DMS53 (cell line): ENCODE measurements around the gene UBE2J2.
A peak's percentile ranks its signal among the peaks of the same experiment; 100 is the strongest.

Source experiments
- DNase-seq: peaks from one replicate; lab custom pipeline; 2025; lab: John Stamatoyannopoulos, UW

Gene UBE2J2

GRCh38 chr1:1239614-1240347 is 33.9 kb downstream of the UBE2J2 start:
- DNase-seq = peak; percentile 39

GRCh38 chr1:1239227-1239613 is 34.4 kb downstream of the UBE2J2 start:
- DNase-seq = no peak

- DNase-seq = no peak
These were observed 34.9 kb downstream of the UBE2J2 start for GRCh38 chr1:1238702-1239178.

- DNase-seq = peak; percentile 52
These were observed 35.6 kb downstream of the UBE2J2 start for GRCh38 chr1:1237874-1238701.

- peak; percentile 46 for DNase-seq
These were observed 36.4 kb downstream of the UBE2J2 start for GRCh38 chr1:1236945-1237873.

- DNase-seq = no peak
These were observed 37.4 kb downstream of the UBE2J2 start for GRCh38 chr1:1236176-1236763.

- no peak for DNase-seq
These were observed 38.5 kb downstream of the UBE2J2 start for GRCh38 chr1:1235016-1235744.

GRCh38 chr1:1234180-1234808 is 39.4 kb downstream of the UBE2J2 start:
- DNase-seq = no peak

GRCh38 chr1:1233567-1233892 is 40.1 kb downstream of the UBE2J2 start:
- DNase-seq = no peak

- DNase-seq = no peak
These were observed 40.7 kb downstream of the UBE2J2 start for GRCh38 chr1:1232796-1233566.

GRCh38 chr1:1232208-1232795 is 41.4 kb downstream of the UBE2J2 start, which contains the start of gene B3GALT6:
Gene B3GALT6, plus strand, starts transcription at chr1:1232237. Its CDS starts 42 bp downstream, at chr1:1232279.
- no peak for DNase-seq

- peak; percentile 99 for DNase-seq
These were observed 42.0 kb downstream of the UBE2J2 start, which contains the start of gene SDF4 for GRCh38 chr1:1231400-1232207. Gene SDF4, minus strand, starts transcription at chr1:1232001. Its CDS starts 3,229 bp downstream, at chr1:1228772.

GRCh38 chr1:1230656-1231399 is 42.8 kb downstream of the UBE2J2 start:
- peak; percentile 62 for DNase-seq

GRCh38 chr1:1229770-1230169 is 43.9 kb downstream of the UBE2J2 start:
- DNase-seq = no peak

- DNase-seq = no peak
These were observed 44.9 kb downstream of the UBE2J2 start for GRCh38 chr1:1228596-1229321.

- no peak for DNase-seq
These were observed 45.5 kb downstream of the UBE2J2 start for GRCh38 chr1:1228187-1228586.

GRCh38 chr1:1227386-1227785 is 46.3 kb downstream of the UBE2J2 start:
- DNase-seq = no peak
